ENCODE measurements around the gene LCORL. TPM values are rescaled to one million over a fixed set of nuclear protein-coding genes. Genes with fewer than 3 reads are reported as not detected.

Gene LCORL
- total and polyA plus RNA-seq, 9 of the 15 experiments (the other 6 are each of a cell fraction or from before 2014, with no cell fraction given) = 3.1 to 24.5 (median 11.1) TPM

DNA sequence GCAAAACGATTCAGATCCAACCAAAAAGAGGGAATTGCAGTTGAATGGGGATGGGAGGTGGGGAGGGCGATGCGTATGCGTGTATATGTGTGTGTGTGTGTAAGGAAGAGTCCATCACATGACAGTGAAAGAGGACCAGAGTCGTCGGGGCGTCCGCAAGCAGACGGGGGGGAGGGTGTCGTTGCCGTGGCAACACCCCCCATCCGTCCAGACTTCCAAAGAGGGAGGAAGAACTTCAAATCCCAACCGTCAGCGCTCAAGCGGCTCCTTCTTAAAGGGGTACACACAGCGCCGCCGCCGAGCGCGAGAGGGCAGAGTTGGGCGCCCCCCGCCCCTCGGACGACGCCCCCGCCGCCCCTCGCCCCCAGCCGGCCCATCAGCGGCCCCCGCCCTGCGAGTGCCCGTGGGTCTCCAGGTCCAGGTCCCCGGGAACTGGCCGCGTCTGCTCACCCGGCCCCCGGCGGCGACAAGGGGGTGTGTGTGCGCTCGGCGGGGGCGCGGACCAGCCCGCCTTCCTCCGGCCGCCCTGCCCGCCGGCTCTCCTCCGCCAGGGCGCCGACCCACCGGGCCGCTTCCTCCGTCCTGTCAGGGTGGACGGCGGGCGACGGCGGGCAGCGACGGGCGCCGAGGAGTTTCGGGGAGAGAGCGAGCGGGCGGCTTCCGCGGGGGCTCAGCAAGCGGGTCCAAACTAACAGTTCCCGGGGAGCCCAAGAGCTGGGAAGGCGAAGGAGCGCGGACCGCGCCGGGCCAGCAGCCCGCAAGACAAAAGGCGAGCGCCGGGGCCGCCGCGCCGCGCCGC, 685 bp downstream of the LCORL start (continued):
- TF ChIP-seq, protein P1, sequence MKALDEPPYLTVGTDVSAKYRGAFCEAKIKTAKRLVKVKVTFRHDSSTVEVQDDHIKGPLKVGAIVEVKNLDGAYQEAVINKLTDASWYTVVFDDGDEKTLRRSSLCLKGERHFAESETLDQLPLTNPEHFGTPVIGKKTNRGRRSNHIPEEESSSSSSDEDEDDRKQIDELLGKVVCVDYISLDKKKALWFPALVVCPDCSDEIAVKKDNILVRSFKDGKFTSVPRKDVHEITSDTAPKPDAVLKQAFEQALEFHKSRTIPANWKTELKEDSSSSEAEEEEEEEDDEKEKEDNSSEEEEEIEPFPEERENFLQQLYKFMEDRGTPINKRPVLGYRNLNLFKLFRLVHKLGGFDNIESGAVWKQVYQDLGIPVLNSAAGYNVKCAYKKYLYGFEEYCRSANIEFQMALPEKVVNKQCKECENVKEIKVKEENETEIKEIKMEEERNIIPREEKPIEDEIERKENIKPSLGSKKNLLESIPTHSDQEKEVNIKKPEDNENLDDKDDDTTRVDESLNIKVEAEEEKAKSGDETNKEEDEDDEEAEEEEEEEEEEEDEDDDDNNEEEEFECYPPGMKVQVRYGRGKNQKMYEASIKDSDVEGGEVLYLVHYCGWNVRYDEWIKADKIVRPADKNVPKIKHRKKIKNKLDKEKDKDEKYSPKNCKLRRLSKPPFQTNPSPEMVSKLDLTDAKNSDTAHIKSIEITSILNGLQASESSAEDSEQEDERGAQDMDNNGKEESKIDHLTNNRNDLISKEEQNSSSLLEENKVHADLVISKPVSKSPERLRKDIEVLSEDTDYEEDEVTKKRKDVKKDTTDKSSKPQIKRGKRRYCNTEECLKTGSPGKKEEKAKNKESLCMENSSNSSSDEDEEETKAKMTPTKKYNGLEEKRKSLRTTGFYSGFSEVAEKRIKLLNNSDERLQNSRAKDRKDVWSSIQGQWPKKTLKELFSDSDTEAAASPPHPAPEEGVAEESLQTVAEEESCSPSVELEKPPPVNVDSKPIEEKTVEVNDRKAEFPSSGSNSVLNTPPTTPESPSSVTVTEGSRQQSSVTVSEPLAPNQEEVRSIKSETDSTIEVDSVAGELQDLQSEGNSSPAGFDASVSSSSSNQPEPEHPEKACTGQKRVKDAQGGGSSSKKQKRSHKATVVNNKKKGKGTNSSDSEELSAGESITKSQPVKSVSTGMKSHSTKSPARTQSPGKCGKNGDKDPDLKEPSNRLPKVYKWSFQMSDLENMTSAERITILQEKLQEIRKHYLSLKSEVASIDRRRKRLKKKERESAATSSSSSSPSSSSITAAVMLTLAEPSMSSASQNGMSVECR (CRISPR knock-in tag; IDR thresholded peaks at IDR 0.05) = no peak
- TF ChIP-seq ZNF695 (CRISPR knock-in tag; IDR thresholded peaks at IDR 0.05) (no peak), ZNF311 (CRISPR knock-in tag; IDR thresholded peaks at IDR 0.05) (no peak), KDM2B (CRISPR knock-in tag; IDR thresholded peaks at IDR 0.05) (no peak), TSC22D4 (tag; IDR thresholded peaks at IDR 0.05) (no peak), TCF7L2 (IDR thresholded peaks at IDR 0.05; ENCODE audit: low read depth, low read length) (no peak), THRAP3 (IDR thresholded peaks at IDR 0.05; ENCODE audit: borderline replicate concordance) (no peak), ZNF232 (CRISPR knock-in tag; IDR thresholded peaks at IDR 0.05) (no peak), ZNF263 (CRISPR knock-in tag; IDR thresholded peaks at IDR 0.05; ENCODE audit: borderline replicate concordance) (no peak), DPF2 (IDR thresholded peaks at IDR 0.05) (0 out of 2 replicates have a peak, but pooled peaks have one; percentile 4), HSF4 (CRISPR knock-in tag; IDR thresholded peaks at IDR 0.05; ENCODE audit: borderline replicate concordance) (no peak), KLF16 (IDR thresholded peaks at IDR 0.05) (no peak), TBL1XR1 (IDR thresholded peaks at IDR 0.05; ENCODE audit: low read length in 2 of 2) (no peak), RCOR1 (IDR thresholded peaks at IDR 0.05; ENCODE audit: borderline replicate concordance in 1 of 2, low read depth in 2 of 2, low read length in 2 of 2) (0 out of 4 replicates have a peak, but pooled peaks of 1 of the 2 experiments have one; percentile 10), NFRKB (IDR thresholded peaks at IDR 0.05; ENCODE audit: low read depth) (no peak), ESRRB (CRISPR knock-in tag; IDR thresholded peaks at IDR 0.05; ENCODE audit: borderline replicate concordance) (no peak), CSDE1 (IDR thresholded peaks at IDR 0.05) (no peak)
- TF ChIP-seq, protein P2, sequence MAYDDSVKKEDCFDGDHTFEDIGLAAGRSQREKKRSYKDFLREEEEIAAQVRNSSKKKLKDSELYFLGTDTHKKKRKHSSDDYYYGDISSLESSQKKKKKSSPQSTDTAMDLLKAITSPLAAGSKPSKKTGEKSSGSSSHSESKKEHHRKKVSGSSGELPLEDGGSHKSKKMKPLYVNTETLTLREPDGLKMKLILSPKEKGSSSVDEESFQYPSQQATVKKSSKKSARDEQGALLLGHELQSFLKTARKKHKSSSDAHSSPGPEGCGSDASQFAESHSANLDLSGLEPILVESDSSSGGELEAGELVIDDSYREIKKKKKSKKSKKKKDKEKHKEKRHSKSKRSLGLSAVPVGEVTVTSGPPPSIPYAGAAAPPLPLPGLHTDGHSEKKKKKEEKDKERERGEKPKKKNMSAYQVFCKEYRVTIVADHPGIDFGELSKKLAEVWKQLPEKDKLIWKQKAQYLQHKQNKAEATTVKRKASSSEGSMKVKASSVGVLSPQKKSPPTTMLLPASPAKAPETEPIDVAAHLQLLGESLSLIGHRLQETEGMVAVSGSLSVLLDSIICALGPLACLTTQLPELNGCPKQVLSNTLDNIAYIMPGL (CRISPR knock-in tag; IDR thresholded peaks at IDR 0.05) = peak; percentile 43; the same call in 1 of the 2 replicates
- TF ChIP-seq, protein P3, sequence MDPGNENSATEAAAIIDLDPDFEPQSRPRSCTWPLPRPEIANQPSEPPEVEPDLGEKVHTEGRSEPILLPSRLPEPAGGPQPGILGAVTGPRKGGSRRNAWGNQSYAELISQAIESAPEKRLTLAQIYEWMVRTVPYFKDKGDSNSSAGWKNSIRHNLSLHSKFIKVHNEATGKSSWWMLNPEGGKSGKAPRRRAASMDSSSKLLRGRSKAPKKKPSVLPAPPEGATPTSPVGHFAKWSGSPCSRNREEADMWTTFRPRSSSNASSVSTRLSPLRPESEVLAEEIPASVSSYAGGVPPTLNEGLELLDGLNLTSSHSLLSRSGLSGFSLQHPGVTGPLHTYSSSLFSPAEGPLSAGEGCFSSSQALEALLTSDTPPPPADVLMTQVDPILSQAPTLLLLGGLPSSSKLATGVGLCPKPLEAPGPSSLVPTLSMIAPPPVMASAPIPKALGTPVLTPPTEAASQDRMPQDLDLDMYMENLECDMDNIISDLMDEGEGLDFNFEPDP (CRISPR knock-in tag; IDR thresholded peaks at IDR 0.05) = no peak
- TF ChIP-seq, protein P4, sequence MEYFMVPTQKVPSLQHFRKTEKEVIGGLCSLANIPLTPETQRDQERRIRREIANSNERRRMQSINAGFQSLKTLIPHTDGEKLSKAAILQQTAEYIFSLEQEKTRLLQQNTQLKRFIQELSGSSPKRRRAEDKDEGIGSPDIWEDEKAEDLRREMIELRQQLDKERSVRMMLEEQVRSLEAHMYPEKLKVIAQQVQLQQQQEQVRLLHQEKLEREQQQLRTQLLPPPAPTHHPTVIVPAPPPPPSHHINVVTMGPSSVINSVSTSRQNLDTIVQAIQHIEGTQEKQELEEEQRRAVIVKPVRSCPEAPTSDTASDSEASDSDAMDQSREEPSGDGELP (CRISPR knock-in tag; IDR thresholded peaks at IDR 0.05; ENCODE audit: borderline replicate concordance) = no peak

All from K562 (cell line).